Measurements from ENCODE around the gene IQGAP2. TPM values are rescaled to one million over a fixed set of nuclear protein-coding genes. Genes with fewer than 3 reads are reported as not detected.

Gene IQGAP2
- total and polyA plus RNA-seq, 2 donors from 2014 or later: 23.2 to 35.8 TPM

DNA sequence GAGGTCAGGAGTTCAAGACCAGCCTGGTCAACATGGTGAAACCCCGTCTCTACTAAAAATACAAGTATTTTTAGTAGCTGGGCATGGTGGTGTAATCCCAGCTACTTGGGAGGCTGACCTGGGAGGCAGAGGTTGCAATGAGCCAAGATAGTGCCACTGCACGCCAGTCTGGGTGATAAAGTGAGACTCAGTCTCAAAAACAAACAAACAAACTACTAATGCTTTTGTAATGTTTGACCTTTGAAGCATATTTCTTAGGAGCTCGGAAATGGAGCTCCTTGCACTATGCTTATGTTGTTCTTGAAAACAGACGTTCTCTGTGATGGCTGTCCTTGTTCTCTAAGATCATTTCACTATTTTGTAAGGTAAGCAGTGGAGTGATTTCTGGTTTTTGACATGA is 214.1 kb downstream of the IQGAP2 start:
- no peak for FAIRE-seq
- H3K27ac ChIP-seq (ENCODE audit: low read depth in 2 of 2, low read length in 2 of 2): no peak overlapping the region
- no peaks in the 10 kb centered on the region for H3K27me3 ChIP-seq (ENCODE audit: control insufficient read depth, insufficient read depth, low read length)
- H3K9ac ChIP-seq (ENCODE audit: low read length in 3 of 3): no peak overlapping the region
- H3K36me3 ChIP-seq (ENCODE audit: control insufficient read depth in 2 of 3, insufficient read depth in 3 of 3, low read length in 3 of 3): peaks cover 0 to 2% (median 0%) of the 10 kb centered on the region in 3 donors
- TF ChIP-seq, protein P1, sequence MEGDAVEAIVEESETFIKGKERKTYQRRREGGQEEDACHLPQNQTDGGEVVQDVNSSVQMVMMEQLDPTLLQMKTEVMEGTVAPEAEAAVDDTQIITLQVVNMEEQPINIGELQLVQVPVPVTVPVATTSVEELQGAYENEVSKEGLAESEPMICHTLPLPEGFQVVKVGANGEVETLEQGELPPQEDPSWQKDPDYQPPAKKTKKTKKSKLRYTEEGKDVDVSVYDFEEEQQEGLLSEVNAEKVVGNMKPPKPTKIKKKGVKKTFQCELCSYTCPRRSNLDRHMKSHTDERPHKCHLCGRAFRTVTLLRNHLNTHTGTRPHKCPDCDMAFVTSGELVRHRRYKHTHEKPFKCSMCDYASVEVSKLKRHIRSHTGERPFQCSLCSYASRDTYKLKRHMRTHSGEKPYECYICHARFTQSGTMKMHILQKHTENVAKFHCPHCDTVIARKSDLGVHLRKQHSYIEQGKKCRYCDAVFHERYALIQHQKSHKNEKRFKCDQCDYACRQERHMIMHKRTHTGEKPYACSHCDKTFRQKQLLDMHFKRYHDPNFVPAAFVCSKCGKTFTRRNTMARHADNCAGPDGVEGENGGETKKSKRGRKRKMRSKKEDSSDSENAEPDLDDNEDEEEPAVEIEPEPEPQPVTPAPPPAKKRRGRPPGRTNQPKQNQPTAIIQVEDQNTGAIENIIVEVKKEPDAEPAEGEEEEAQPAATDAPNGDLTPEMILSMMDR (IDR thresholded peaks at IDR 0.05; ENCODE audit: borderline replicate concordance, extremely low read depth, insufficient read depth): no peak
- no peaks in the 10 kb centered on the region for H3K4me1 ChIP-seq (ENCODE audit: control insufficient read depth in 2 of 3, insufficient read depth in 2 of 3, low read depth in 1 of 3, low read length in 3 of 3)
- H3K9me3 ChIP-seq (ENCODE audit: control insufficient read depth in 2 of 3, insufficient read depth in 1 of 3, low read length in 3 of 3): no peaks in the 10 kb centered on the region
- no peak for DNase-seq
- H3K4me3 ChIP-seq (ENCODE audit: low read length in 3 of 3): no peak overlapping the region
- intact Hi-C loops (cut with DNase I): no loop called here

- Histone ChIP-seq H3K27me3 (ENCODE audit: control insufficient read depth, insufficient read depth, low read length) (no peaks in the 10 kb centered on the region), H3K4me3 (ENCODE audit: low read length in 3 of 3) (no peak overlapping the region), H3K4me1 (ENCODE audit: control insufficient read depth in 2 of 3, insufficient read depth in 2 of 3, low read depth in 1 of 3, low read length in 3 of 3) (no peaks in the 10 kb centered on the region), H3K9me3 (ENCODE audit: control insufficient read depth in 2 of 3, insufficient read depth in 1 of 3, low read length in 3 of 3) (no peaks in the 10 kb centered on the region), H3K36me3 (ENCODE audit: control insufficient read depth in 2 of 3, insufficient read depth in 3 of 3, low read length in 3 of 3) (peaks cover 0 to 2% (median 0%) of the 10 kb centered on the region in 3 donors), H3K27ac (ENCODE audit: low read depth in 2 of 2, low read length in 2 of 2) (no peak overlapping the region), H3K9ac (ENCODE audit: low read length in 3 of 3) (no peak overlapping the region)
- FAIRE-seq (no peak), DNase-seq (no peak)
- TF ChIP-seq, protein P1 (IDR thresholded peaks at IDR 0.05; ENCODE audit: borderline replicate concordance, extremely low read depth, insufficient read depth): no peak
- intact Hi-C loops (cut with DNase I): no loop called here
Measured at GRCh38 chr5:76617675-76618074, 214.6 kb downstream of the IQGAP2 start.

GRCh38 chr5:76620166-76620565 is 217.1 kb downstream of the IQGAP2 start:
- TF ChIP-seq, protein P1 (IDR thresholded peaks at IDR 0.05; ENCODE audit: borderline replicate concordance, extremely low read depth, insufficient read depth): no peak
- Histone ChIP-seq H3K4me3 (ENCODE audit: low read length in 3 of 3) (no peak overlapping the region), H3K9me3 (ENCODE audit: control insufficient read depth in 2 of 3, insufficient read depth in 1 of 3, low read length in 3 of 3) (no peaks in the 10 kb centered on the region), H3K9ac (ENCODE audit: low read length in 3 of 3) (no peak overlapping the region), H3K27ac (ENCODE audit: low read depth in 2 of 2, low read length in 2 of 2) (no peak overlapping the region), H3K4me1 (ENCODE audit: control insufficient read depth in 2 of 3, insufficient read depth in 2 of 3, low read depth in 1 of 3, low read length in 3 of 3) (peaks cover 0 to 3% (median 2%) of the 10 kb centered on the region in 3 donors), H3K27me3 (ENCODE audit: control insufficient read depth, insufficient read depth, low read length) (no peaks in the 10 kb centered on the region), H3K36me3 (ENCODE audit: control insufficient read depth in 2 of 3, insufficient read depth in 3 of 3, low read length in 3 of 3) (no peaks in the 10 kb centered on the region)
- intact Hi-C loops (cut with DNase I): no loop called here
- DNase-seq (no peak), FAIRE-seq (no peak)

- H3K4me3 ChIP-seq (ENCODE audit: low read length in 3 of 3): no peak overlapping the region
- H3K9me3 ChIP-seq (ENCODE audit: control insufficient read depth in 2 of 3, insufficient read depth in 1 of 3, low read length in 3 of 3): no peaks in the 10 kb centered on the region
- H3K4me1 ChIP-seq (ENCODE audit: control insufficient read depth in 2 of 3, insufficient read depth in 2 of 3, low read depth in 1 of 3, low read length in 3 of 3): peaks cover 0 to 3% (median 2%) of the 10 kb centered on the region in 3 donors
- no peak overlapping the region for H3K27ac ChIP-seq (ENCODE audit: low read depth in 2 of 2, low read length in 2 of 2)
- FAIRE-seq (no peak), DNase-seq (no peak)
- no peaks in the 10 kb centered on the region for H3K27me3 ChIP-seq (ENCODE audit: control insufficient read depth, insufficient read depth, low read length)
- TF ChIP-seq, protein P1 (IDR thresholded peaks at IDR 0.05; ENCODE audit: borderline replicate concordance, extremely low read depth, insufficient read depth): no peak
- H3K9ac ChIP-seq (ENCODE audit: low read length in 3 of 3): no peak overlapping the region
- intact Hi-C loops (cut with DNase I): no loop called here
- no peaks in the 10 kb centered on the region for H3K36me3 ChIP-seq (ENCODE audit: control insufficient read depth in 2 of 3, insufficient read depth in 3 of 3, low read length in 3 of 3)
Measured at GRCh38 chr5:76622076-76622475, 219.0 kb downstream of the IQGAP2 start.

Measured in kidney (tissue), 14 donors.